A673 (cell line): ENCODE data around the gene ID4.

Experiments
- EZH2 ChIP-seq: fragments of 200-600 bp; sonication (generic); IDR thresholded peaks from 2 replicates; pipeline ENCODE4 v1.6.1; 2017; ENCODE audit warnings: borderline replicate concordance, low read depth, mild to moderate bottlenecking, mixed read lengths, antibody characterized with exemption, low read length; ENCODE audit not compliant: poor library complexity, severe bottlenecking
- TF ChIP-seq, protein P1 (sequence below): fragments of 300-800, 200-600 bp; sonication (generic); conservative IDR thresholded peaks from 2 replicates; pipeline ENCODE4 v1.5.1; 2017; ENCODE audit warnings: low read depth, mild to moderate bottlenecking, antibody characterized with exemption, low read length, moderate library complexity, mixed read lengths

DNA sequence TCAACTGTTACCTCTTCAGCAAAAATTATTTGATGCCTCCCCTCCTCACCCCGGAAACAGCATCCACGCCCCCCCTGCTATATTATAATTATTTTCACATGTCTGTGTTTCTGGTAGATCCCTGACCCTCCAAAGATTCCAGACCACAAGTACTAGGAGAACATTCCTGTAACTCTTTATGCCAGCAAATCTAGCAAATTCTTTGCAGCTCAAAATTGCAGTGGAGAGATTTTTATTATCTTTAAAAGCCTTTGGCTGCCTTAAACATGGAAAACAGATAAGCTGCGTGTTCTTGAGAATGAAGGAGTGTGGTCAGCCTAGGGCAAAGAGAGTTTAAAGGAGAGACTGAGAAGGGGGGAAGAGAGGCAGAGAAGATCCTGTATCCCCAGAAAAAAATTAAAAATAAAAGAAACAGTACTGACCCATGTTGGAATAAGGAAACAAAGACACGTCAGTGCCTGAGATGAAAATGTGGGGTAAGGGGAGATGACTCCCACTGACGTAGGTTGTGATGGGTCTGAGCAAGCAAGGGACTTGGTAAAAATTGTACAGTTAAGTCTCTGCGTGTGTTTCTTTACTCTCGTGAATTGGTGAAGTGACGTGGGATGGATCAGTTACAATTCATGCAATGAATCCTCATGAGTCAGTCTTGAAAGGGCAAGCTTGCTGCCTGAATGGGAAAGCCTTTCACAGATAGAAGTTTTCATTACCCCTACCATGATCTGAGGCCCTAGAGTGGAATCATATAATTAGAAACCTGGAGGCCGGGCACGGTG, 8.3 kb downstream of the ID4 start:
- TF ChIP-seq, protein P1, sequence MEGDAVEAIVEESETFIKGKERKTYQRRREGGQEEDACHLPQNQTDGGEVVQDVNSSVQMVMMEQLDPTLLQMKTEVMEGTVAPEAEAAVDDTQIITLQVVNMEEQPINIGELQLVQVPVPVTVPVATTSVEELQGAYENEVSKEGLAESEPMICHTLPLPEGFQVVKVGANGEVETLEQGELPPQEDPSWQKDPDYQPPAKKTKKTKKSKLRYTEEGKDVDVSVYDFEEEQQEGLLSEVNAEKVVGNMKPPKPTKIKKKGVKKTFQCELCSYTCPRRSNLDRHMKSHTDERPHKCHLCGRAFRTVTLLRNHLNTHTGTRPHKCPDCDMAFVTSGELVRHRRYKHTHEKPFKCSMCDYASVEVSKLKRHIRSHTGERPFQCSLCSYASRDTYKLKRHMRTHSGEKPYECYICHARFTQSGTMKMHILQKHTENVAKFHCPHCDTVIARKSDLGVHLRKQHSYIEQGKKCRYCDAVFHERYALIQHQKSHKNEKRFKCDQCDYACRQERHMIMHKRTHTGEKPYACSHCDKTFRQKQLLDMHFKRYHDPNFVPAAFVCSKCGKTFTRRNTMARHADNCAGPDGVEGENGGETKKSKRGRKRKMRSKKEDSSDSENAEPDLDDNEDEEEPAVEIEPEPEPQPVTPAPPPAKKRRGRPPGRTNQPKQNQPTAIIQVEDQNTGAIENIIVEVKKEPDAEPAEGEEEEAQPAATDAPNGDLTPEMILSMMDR = no peak
- no peak for TF ChIP-seq EZH2
